HUES48 (cell line): ENCODE data around the gene GLRX.

ENCODE experiments used
- H3K27ac ChIP-seq: one replicate; pipeline ENCODE4 v1.7.0; 2013; ENCODE audit warnings: low read depth, low read length, inconsistent platforms
- H3K27me3 ChIP-seq: 2 replicates; pipeline ENCODE4 v1.6.1; 2013; ENCODE audit warnings: mild to moderate bottlenecking, low read length; ENCODE audit not compliant: control insufficient read depth, insufficient read depth
- H3K36me3 ChIP-seq: 2 replicates; pipeline ENCODE4 v1.6.1; 2013; ENCODE audit warnings: low read length; ENCODE audit not compliant: control insufficient read depth, insufficient read depth
- H3K4me1 ChIP-seq: 2 replicates; pipeline ENCODE4 v1.6.1; 2013; ENCODE audit warnings: mild to moderate bottlenecking, low read length; ENCODE audit not compliant: control insufficient read depth, insufficient read depth
- H3K4me3 ChIP-seq: 2 replicates; pipeline ENCODE4 v1.5.1; 2013; ENCODE audit warnings: mild to moderate bottlenecking, low read depth, low read length
- H3K9ac ChIP-seq: 2 replicates; pipeline ENCODE4 v1.6.1; 2013; ENCODE audit warnings: mild to moderate bottlenecking, low read depth, low read length, moderate library complexity
- H3K9me3 ChIP-seq: 2 replicates; pipeline ENCODE4 v1.6.1; 2013; ENCODE audit warnings: low read length; ENCODE audit not compliant: control insufficient read depth, insufficient read depth

The GLRX gene

GRCh38 chr5:95786821-95787418 is 35.6 kb downstream of the GLRX start:
- Histone ChIP-seq H3K4me1 (no peaks in the 10 kb centered on the region), H3K9ac (no peak overlapping the region), H3K4me3 (no peak overlapping the region), H3K27ac (no peak overlapping the region), H3K9me3 (no peaks in the 10 kb centered on the region), H3K36me3 (no peaks in the 10 kb centered on the region), H3K27me3 (no peaks in the 10 kb centered on the region)

GRCh38 chr5:95784514-95785302 is 37.8 kb downstream of the GLRX start:
- H3K4me3 ChIP-seq: no peak overlapping the region
- no peaks in the 10 kb centered on the region for H3K4me1 ChIP-seq
- no peaks in the 10 kb centered on the region for H3K36me3 ChIP-seq
- H3K9me3 ChIP-seq: no peaks in the 10 kb centered on the region
- no peak overlapping the region for H3K27ac ChIP-seq
- no peak overlapping the region for H3K9ac ChIP-seq
- no peaks in the 10 kb centered on the region for H3K27me3 ChIP-seq

- no peak overlapping the region for H3K4me3 ChIP-seq
- no peaks in the 10 kb centered on the region for H3K36me3 ChIP-seq
- H3K4me1 ChIP-seq: no peaks in the 10 kb centered on the region
- H3K27ac ChIP-seq: no peak overlapping the region
- H3K9ac ChIP-seq: no peak overlapping the region
- H3K9me3 ChIP-seq: no peaks in the 10 kb centered on the region
- H3K27me3 ChIP-seq: no peaks in the 10 kb centered on the region
Observed at GRCh38 chr5:95783661-95784060, 38.9 kb downstream of the GLRX start.

- Histone ChIP-seq H3K27ac (no peak overlapping the region), H3K36me3 (no peaks in the 10 kb centered on the region), H3K9me3 (no peaks in the 10 kb centered on the region), H3K9ac (no peak overlapping the region), H3K4me1 (no peaks in the 10 kb centered on the region), H3K27me3 (no peaks in the 10 kb centered on the region), H3K4me3 (no peak overlapping the region)
Observed at GRCh38 chr5:95782181-95782580, 40.3 kb downstream of the GLRX start.

- Histone ChIP-seq H3K27me3 (no peaks in the 10 kb centered on the region), H3K4me3 (no peak overlapping the region), H3K9me3 (no peaks in the 10 kb centered on the region), H3K4me1 (no peaks in the 10 kb centered on the region), H3K27ac (no peak overlapping the region), H3K36me3 (no peaks in the 10 kb centered on the region), H3K9ac (no peak overlapping the region)
Observed at GRCh38 chr5:95781101-95781583, 41.4 kb downstream of the GLRX start.

GRCh38 chr5:95780597-95780996 is 41.9 kb downstream of the GLRX start:
- Histone ChIP-seq H3K27ac (no peak overlapping the region), H3K4me3 (no peak overlapping the region), H3K36me3 (no peaks in the 10 kb centered on the region), H3K4me1 (no peaks in the 10 kb centered on the region), H3K9me3 (no peaks in the 10 kb centered on the region), H3K9ac (no peak overlapping the region), H3K27me3 (no peaks in the 10 kb centered on the region)

- no peak overlapping the region for H3K27ac ChIP-seq
- no peaks in the 10 kb centered on the region for H3K9me3 ChIP-seq
- H3K36me3 ChIP-seq: no peaks in the 10 kb centered on the region
Observed at GRCh38 chr5:95779611-95780010, 42.9 kb downstream of the GLRX start.

GRCh38 chr5:95778713-95779436 is 43.7 kb downstream of the GLRX start:
- Histone ChIP-seq H3K27me3 (no peaks in the 10 kb centered on the region), H3K9ac (no peak overlapping the region), H3K27ac (no peak overlapping the region), H3K9me3 (no peaks in the 10 kb centered on the region), H3K4me1 (no peaks in the 10 kb centered on the region), H3K36me3 (no peaks in the 10 kb centered on the region), H3K4me3 (no peak overlapping the region)

More at GRCh38 chr5:95779611-95780010, 42.9 kb downstream of the GLRX start:
- H3K4me3 ChIP-seq: no peak overlapping the region
- no peaks in the 10 kb centered on the region for H3K27me3 ChIP-seq
- no peaks in the 10 kb centered on the region for H3K4me1 ChIP-seq
- no peak overlapping the region for H3K9ac ChIP-seq

GRCh38 chr5:95777441-95777840 is 45.1 kb downstream of the GLRX start:
- H3K9me3 ChIP-seq: no peaks in the 10 kb centered on the region
- no peak overlapping the region for H3K4me3 ChIP-seq
- H3K27ac ChIP-seq: no peak overlapping the region
- H3K9ac ChIP-seq: no peak overlapping the region
- no peaks in the 10 kb centered on the region for H3K27me3 ChIP-seq
- H3K36me3 ChIP-seq: no peaks in the 10 kb centered on the region
- no peaks in the 10 kb centered on the region for H3K4me1 ChIP-seq

- Histone ChIP-seq H3K27me3 (no peaks in the 10 kb centered on the region), H3K36me3 (no peaks in the 10 kb centered on the region), H3K4me1 (no peaks in the 10 kb centered on the region), H3K9ac (no peak overlapping the region), H3K4me3 (no peak overlapping the region), H3K27ac (no peak overlapping the region), H3K9me3 (no peaks in the 10 kb centered on the region)
Observed at GRCh38 chr5:95773335-95774059, 49.0 kb downstream of the GLRX start.
